ENCODE results near the gene ITSN1.

The ITSN1 gene

GRCh38 chr21:33799378-33800090 is 157.2 kb downstream of the ITSN1 start:
- DNase-seq (ENCODE audit: low read depth) = peak; percentile 64
- no peak for TF ChIP-seq CTCF (conservative IDR thresholded peaks at IDR 0.05; ENCODE audit: control insufficient read depth, insufficient read depth, low read depth, low read length)

GRCh38 chr21:33800753-33801423 is 158.6 kb downstream of the ITSN1 start:
- H3K4me3 ChIP-seq (ENCODE audit: control insufficient read depth, low read depth, low read length) = no peak overlapping the region
- TF ChIP-seq CTCF (conservative IDR thresholded peaks at IDR 0.05; ENCODE audit: control insufficient read depth, insufficient read depth, low read depth, low read length) = no peak
- no peak for DNase-seq (ENCODE audit: low read depth)

More at GRCh38 chr21:33799378-33800090, 157.2 kb downstream of the ITSN1 start:
- no peak overlapping the region for H3K4me3 ChIP-seq (ENCODE audit: control insufficient read depth, low read depth, low read length)

DNA sequence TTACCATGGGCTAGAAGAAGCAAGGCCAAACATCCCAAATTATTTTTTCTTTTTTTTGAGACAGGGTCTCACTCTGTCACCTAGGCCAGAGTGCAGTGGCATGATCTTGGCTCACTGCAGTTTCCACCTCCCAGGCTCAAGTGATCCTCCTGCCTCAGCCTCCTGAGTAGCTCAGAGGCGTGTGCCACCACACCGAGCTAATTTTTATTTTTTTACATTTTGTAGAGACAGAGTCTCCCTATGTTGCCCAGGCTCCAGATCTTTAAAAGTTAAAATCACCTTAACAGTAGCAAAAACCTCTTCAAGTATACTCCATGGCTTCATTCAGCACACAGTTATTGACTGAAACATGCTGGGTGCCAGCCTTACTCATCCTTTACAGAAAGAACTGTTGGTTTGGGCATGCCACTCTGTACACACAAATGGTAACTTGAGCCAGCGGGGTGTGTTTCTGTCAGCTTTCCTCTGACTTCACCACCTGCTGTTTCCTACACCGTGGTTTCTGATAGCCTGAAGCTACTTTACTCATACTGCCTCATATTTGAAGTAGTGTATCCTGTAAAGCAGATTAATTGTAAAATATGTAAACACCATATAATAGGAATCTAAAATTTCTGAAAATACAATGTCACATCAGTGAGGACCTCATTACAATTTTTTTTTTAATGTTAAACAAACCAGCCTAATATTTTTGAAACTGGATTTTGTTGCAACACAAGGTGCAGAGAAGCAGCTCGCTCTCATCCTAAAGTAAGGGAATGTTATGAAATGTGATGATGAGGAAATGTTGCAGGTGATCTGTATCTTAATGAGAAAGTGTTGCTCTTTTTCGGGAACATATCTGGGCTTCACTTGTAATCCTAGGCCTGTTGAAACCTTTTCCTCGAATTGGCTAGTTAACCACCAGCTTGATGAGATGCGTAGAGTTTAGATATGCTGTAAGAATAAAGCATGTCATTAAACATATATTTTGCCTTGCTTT is 159.4 kb downstream of the ITSN1 start:
- peak; percentile 63 for DNase-seq (ENCODE audit: low read depth)
- no peak overlapping the region for H3K4me3 ChIP-seq (ENCODE audit: control insufficient read depth, low read depth, low read length)
- no peak for TF ChIP-seq CTCF (conservative IDR thresholded peaks at IDR 0.05; ENCODE audit: control insufficient read depth, insufficient read depth, low read depth, low read length)

DNA sequence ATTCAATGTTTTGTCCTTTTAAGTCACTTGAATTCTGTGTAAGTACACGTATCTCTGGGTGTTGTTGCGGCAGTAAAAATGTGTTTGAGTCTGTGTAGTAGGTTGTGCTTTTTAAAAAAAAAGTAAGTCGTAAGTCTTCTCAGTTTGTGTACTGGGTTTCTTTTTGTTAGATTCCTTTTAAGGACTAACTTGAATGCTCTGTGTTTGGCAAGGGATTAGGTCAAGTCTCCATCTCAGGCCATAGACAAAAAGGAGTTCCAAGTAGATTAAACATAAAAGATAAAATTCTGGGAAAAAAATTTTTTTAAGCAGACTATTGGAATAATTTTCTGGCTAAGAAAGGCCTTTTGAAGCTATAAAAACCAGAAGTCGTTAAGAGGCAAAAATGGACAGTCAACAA is 160.2 kb downstream of the ITSN1 start:
- TF ChIP-seq CTCF (conservative IDR thresholded peaks at IDR 0.05; ENCODE audit: control insufficient read depth, insufficient read depth, low read depth, low read length) = no peak
- no peak for DNase-seq (ENCODE audit: low read depth)
- H3K4me3 ChIP-seq (ENCODE audit: control insufficient read depth, low read depth, low read length) = no peak overlapping the region

- DNase-seq (ENCODE audit: low read depth) = no peak
- no peak for TF ChIP-seq CTCF (conservative IDR thresholded peaks at IDR 0.05; ENCODE audit: control insufficient read depth, insufficient read depth, low read depth, low read length)
- H3K4me3 ChIP-seq (ENCODE audit: control insufficient read depth, low read depth, low read length) = no peak overlapping the region
These were observed 166.5 kb downstream of the ITSN1 start for GRCh38 chr21:33808715-33809367.

GRCh38 chr21:33810766-33811165 is 168.5 kb downstream of the ITSN1 start:
- no peak for TF ChIP-seq CTCF (conservative IDR thresholded peaks at IDR 0.05; ENCODE audit: control insufficient read depth, insufficient read depth, low read depth, low read length)
- no peak for DNase-seq (ENCODE audit: low read depth)
- no peak overlapping the region for H3K4me3 ChIP-seq (ENCODE audit: control insufficient read depth, low read depth, low read length)
